SJSA1 (cell line): ENCODE measurements around the gene HOXA9. TPM values are rescaled to one million over a fixed set of nuclear protein-coding genes. Genes with fewer than 3 reads are reported as not detected.

Source experiments
- DNase-seq, 2 experiments: peaks; one replicate each; pipeline ENCODE4 v3.0.0-alpha.2; 2015 to 2020; ENCODE audit warnings: low spot score in 2 of 2, low read depth in 1 of 2
- H3K27ac ChIP-seq: fragments of 250-450 bp; sonication (Bioruptor Pico); 2 replicates; pipeline ENCODE4 v1.5.1; 2020; ENCODE audit warnings: mild to moderate bottlenecking, moderate library complexity
- H3K27me3 ChIP-seq: fragments of 250-450 bp; sonication (Bioruptor Pico); replicated peaks from 2 replicates; pipeline ENCODE4 v1.5.1; 2020; ENCODE audit warnings: mild to moderate bottlenecking, moderate library complexity
- H3K36me3 ChIP-seq: fragments of 250-450 bp; sonication (Bioruptor Pico); 2 replicates; pipeline ENCODE4 v1.5.1; 2020; ENCODE audit warnings: mild to moderate bottlenecking
- H3K4me1 ChIP-seq: fragments of 250-450 bp; sonication (Bioruptor Pico); replicated peaks from 2 replicates; pipeline ENCODE4 v1.6.1; 2021; ENCODE audit warnings: mild to moderate bottlenecking
- H3K4me3 ChIP-seq: fragments of 250-450 bp; sonication (Bioruptor Pico); 2 replicates; pipeline ENCODE4 v1.5.1; 2020; ENCODE audit warnings: mild to moderate bottlenecking
- H3K9me3 ChIP-seq: fragments of 250-450 bp; sonication (Bioruptor Pico); replicated peaks from 2 replicates; pipeline ENCODE4 v1.5.1; 2020; ENCODE audit warnings: mild to moderate bottlenecking
- total RNA-seq: library from RNA; depleted of rRNA; stranded (reverse); fragments of >200 nt; shearing (Covaris generic); gene quantifications from 2 replicates; pipeline ENCODE4 v1.2.3, GENCODE V29; 2014

HOXA9 gene
- total RNA-seq, 1 experiment from 2014 or later = 16.3 TPM

DNA sequence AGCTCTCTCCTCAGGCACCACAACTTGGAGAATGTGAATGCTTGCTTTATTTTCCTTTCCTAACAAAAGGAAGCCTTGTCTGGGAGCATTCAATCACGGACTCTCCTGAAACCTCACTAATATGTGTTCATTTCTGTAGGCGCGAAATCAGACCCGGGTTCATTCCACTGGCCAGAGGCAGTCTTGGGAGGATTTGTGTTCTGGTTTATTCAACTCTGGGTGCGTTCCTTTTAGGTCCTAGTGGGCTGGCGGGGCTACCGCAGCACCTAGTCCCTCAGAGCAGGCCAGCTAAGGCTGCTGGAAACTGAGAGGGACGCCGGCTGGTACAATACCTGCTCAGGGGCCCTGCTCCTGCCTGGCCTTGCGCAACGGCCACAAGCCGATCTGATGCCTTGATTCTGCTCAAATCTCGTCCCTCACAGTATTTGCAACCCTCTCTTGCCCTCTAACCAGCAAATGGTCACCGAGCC is 42.3 kb downstream of the HOXA9 start:
- Histone ChIP-seq H3K9me3 (no peaks in the 10 kb centered on the region), H3K36me3 (peaks cover 3% of the 10 kb centered on the region; the same call in 1 of the 2 replicates), H3K4me3 (no peak overlapping the region), H3K4me1 (peaks cover 13% of the 10 kb centered on the region), H3K27me3 (no peaks in the 10 kb centered on the region), H3K27ac (no peak overlapping the region)
- peak in 1 of 2 experiments; percentile 38 for DNase-seq

GRCh38 chr7:27122077-27122910 is 43.0 kb downstream of the HOXA9 start:
- H3K27ac ChIP-seq = no peak overlapping the region
- H3K4me3 ChIP-seq = no peak overlapping the region
- no peaks in the 10 kb centered on the region for H3K9me3 ChIP-seq
- H3K4me1 ChIP-seq = peaks cover 13% of the 10 kb centered on the region
- peaks cover 2% of the 10 kb centered on the region; the same call in 1 of the 2 replicates for H3K36me3 ChIP-seq
- peak in 1 of 2 experiments; percentile 29 for DNase-seq
- no peaks in the 10 kb centered on the region for H3K27me3 ChIP-seq

GRCh38 chr7:27121684-27122076 is 43.7 kb downstream of the HOXA9 start:
- peaks cover 2% of the 10 kb centered on the region; the same call in 1 of the 2 replicates for H3K36me3 ChIP-seq
- no peaks in the 10 kb centered on the region for H3K27me3 ChIP-seq
- H3K9me3 ChIP-seq = no peaks in the 10 kb centered on the region
- no peak for DNase-seq
- no peak overlapping the region for H3K27ac ChIP-seq
- no peak overlapping the region for H3K4me3 ChIP-seq
- peaks cover 13% of the 10 kb centered on the region for H3K4me1 ChIP-seq

DNA sequence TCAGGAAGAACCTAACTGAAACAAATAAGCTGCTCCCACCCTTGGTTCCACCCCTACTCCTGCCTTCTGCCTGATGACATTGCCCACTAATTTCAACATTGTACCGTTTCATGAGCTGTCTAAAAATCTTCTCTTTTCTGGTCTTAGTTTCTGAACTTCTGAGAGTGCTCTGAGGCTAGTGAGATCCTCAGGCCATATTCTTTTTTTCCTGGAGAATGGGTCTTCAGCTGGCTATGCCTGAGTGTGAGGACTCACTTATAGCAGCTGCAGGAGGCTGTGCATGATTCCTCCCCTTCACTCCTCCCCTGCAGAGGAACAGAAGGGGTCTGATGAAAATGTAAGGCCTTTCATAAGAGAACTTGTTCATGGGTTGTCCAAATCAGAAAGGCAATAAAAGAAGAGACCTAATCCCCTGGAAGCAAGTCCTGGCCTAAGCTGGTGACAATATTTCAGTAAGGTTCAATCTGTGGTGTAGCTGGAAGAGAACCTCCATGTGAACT is 45.9 kb downstream of the HOXA9 start:
- peak in 1 of 2 experiments; percentile 11 for DNase-seq
- Histone ChIP-seq H3K27ac (no peak overlapping the region), H3K4me1 (peaks cover 25% of the 10 kb centered on the region)

GRCh38 chr7:27118580-27118979 is 46.8 kb downstream of the HOXA9 start:
- Histone ChIP-seq H3K4me3 (no peak overlapping the region), H3K36me3 (peaks cover 2% of the 10 kb centered on the region; the same call in 1 of the 2 replicates), H3K4me1 (peaks cover 29% of the 10 kb centered on the region), H3K27me3 (no peaks in the 10 kb centered on the region), H3K9me3 (no peaks in the 10 kb centered on the region), H3K27ac (no peak overlapping the region)
- DNase-seq = peak in 1 of 2 experiments; percentile 15

More for the DNA sequence above, 45.9 kb downstream of the HOXA9 start:
- no peaks in the 10 kb centered on the region for H3K9me3 ChIP-seq
- H3K27me3 ChIP-seq = no peaks in the 10 kb centered on the region
- H3K36me3 ChIP-seq = peaks cover 2% of the 10 kb centered on the region; the same call in 1 of the 2 replicates
- H3K4me3 ChIP-seq = no peak overlapping the region

DNA sequence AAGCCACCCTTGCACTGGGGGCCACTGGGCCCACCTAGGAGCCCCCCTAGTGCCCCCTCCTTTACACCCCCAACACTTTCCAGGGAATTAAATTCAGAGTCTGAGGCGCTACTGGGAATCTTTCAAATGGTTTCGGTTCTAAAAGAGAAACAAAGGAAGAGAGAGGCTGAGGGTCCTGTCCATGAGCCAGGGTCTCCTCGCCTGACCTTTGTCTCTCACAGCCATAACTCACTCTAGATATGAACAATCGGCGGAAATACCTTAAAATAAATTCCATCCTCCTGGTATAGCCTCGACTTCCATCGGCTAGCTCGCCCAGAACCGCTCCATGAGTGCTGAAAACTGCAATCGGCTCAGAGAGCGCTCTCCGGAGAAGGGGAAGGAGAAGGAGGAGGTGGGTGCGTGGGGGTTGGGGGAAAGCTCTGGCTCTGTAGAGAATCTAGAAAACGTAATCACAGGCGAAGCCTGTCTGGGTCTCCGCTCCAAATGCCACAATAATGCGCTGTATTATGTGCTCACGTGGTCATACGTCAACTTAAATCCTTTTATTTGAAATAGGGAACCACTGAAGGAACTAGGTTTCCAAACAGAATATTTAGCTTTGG is 47.3 kb downstream of the HOXA9 start:
- Histone ChIP-seq H3K9me3 (no peaks in the 10 kb centered on the region), H3K36me3 (peaks cover 2% of the 10 kb centered on the region; the same call in 1 of the 2 replicates), H3K4me3 (no peak overlapping the region), H3K4me1 (peaks cover 31% of the 10 kb centered on the region), H3K27ac (no peak overlapping the region), H3K27me3 (no peaks in the 10 kb centered on the region)
- DNase-seq = peak in 1 of 2 experiments; percentile 23

DNA sequence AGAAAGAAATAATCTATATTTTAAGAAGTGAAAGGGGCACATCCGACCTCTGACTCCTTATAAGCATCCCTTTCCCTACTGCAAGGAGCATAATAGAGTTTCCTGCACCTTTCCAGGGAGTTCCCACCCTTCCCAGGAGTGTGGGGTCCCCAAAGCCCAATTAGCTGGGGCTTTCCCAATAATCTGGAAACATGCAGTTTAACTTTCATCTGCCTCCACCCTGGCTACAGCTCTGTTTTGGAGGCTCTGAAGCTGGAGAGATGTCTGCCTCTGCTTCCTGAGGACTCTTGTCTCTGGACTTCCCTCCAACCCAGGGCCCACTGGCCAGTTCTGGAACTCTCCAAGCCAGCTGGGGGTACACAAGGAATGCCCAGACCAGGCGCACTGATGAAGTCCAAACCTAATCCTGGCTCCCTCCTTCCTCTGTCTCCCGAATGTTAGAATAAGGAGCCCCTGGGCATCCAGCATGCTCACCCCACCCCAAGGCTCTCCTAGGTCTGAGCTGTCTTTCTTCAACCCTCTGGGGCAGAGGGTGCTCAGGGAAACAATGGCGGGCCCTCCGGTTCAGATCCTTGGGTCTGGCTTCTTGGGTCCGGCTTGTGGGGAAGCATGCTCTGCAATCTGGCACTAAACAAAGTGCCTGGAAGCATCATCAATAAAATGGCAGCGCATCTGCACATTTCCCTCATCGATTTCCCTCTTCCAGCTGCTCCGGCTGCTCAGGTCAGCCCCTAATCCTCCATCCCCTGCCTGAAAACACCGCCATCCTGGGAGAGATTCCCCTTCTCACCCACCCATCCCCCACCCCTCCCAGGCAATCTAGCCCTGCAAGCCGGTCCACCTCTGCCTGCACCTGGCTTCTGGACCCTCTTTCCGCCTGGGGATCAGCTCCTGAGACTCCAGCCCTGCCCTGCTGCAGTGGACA is 48.1 kb downstream of the HOXA9 start:
- H3K4me3 ChIP-seq = no peak overlapping the region
- H3K9me3 ChIP-seq = no peaks in the 10 kb centered on the region
- no peak overlapping the region for H3K27ac ChIP-seq
- peaks cover 36% of the 10 kb centered on the region for H3K4me1 ChIP-seq
- no peaks in the 10 kb centered on the region for H3K27me3 ChIP-seq
- peaks cover 2% of the 10 kb centered on the region; the same call in 1 of the 2 replicates for H3K36me3 ChIP-seq
- peak in 1 of 2 experiments; percentile 37 for DNase-seq

GRCh38 chr7:27116031-27116961 is 49.0 kb downstream of the HOXA9 start:
- Histone ChIP-seq H3K4me3 (peak overlapping the region; percentile 39), H3K9me3 (no peaks in the 10 kb centered on the region), H3K27me3 (no peaks in the 10 kb centered on the region), H3K4me1 (peaks cover 39% of the 10 kb centered on the region), H3K27ac (no peak overlapping the region), H3K36me3 (peaks cover 2% of the 10 kb centered on the region; the same call in 1 of the 2 replicates)
- DNase-seq = peak in 1 of 2 experiments; percentile 31

GRCh38 chr7:27115221-27116026 is 49.9 kb downstream of the HOXA9 start:
- Histone ChIP-seq H3K27me3 (no peaks in the 10 kb centered on the region), H3K27ac (peak overlapping the region; percentile 55), H3K4me1 (peaks cover 41% of the 10 kb centered on the region)

DNA sequence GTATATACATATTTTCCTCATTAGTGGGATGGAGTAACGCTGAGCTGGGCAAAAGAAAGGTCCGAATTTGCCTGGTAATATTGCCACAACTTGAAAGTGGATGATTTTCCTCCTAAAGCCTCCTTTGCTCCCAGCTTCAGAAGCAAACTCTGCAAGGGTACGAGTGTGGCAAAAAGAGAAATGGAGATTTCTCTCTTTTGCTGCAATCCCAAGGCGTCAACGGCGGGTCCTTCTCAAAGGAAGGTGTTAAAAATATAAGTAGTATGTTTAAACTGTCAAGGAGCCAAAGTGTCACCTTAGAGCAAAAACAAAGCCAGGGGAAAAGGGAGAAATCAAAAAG is 50.5 kb downstream of the HOXA9 start:
- 0 out of 2 replicates have a peak, but pooled peaks cover 2% of the 10 kb centered on the region for H3K9me3 ChIP-seq
- DNase-seq = no peak
- H3K4me3 ChIP-seq = peak overlapping the region; percentile 39
- peaks cover 8% of the 10 kb centered on the region for H3K36me3 ChIP-seq
- H3K27ac ChIP-seq = peak overlapping the region; percentile 52
- H3K27me3 ChIP-seq = no peaks in the 10 kb centered on the region
- peaks cover 47% of the 10 kb centered on the region for H3K4me1 ChIP-seq

More at GRCh38 chr7:27115221-27116026, 49.9 kb downstream of the HOXA9 start:
- peak; percentile 86 to 90 for DNase-seq
- Histone ChIP-seq H3K4me3 (peak overlapping the region; percentile 39), H3K9me3 (0 out of 2 replicates have a peak, but pooled peaks cover under 1% of the 10 kb centered on the region), H3K36me3 (peaks cover 4% of the 10 kb centered on the region)

DNA sequence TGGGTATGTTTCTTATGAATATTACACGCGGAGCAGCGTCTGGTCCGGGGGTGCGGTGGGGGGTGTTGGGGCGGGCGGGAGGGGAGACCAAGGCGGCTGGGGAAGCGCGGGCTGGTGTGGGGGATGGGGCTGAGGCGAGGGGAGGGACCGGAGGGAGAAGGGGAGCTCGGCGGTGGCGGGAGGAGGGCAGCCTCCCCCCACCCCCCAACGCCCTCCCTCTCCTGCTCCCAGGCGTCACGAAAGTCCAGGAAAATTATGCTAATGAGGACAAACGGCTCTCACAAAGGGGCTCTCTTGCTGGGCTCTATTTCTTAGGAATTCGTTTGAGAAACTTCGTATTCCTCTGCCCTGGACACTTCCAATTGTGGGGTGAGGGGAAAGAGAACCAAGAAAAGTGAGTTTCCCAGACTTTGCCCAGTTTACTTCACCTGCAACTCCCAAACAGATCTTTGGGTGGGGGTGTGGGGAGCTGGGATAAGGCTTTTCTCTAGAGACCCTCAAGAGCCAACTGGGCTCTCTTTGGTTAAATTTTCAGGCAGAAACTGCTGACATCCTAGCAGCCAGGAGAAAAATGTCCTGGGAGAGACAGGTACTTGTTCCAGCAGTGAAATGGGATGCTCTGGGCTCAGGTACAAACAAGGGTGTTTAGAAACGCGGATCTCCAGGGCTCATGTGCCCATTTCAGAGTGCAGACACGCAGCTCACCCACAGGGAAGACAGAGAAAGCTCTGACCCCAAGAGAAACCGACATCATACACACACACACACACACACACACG is 51.2 kb downstream of the HOXA9 start:
- 0 out of 2 replicates have a peak, but pooled peaks cover 2% of the 10 kb centered on the region for H3K9me3 ChIP-seq
- H3K4me3 ChIP-seq = peak overlapping the region; percentile 38
- H3K27ac ChIP-seq = peak overlapping the region; percentile 70
- peak in 1 of 2 experiments; percentile 70 for DNase-seq
- peaks cover 12% of the 10 kb centered on the region for H3K36me3 ChIP-seq
- peaks cover 48% of the 10 kb centered on the region for H3K4me1 ChIP-seq
- no peaks in the 10 kb centered on the region for H3K27me3 ChIP-seq
